OCI-LY3 (cell line): ENCODE measurements around the gene WARS2.

ENCODE experiments used
- H2AFZ ChIP-seq: fragments of 200-600, 300-600 bp; shearing (Covaris generic); 2 replicates; pipeline ENCODE4 v1.6.0; 2014; ENCODE audit warnings: antibody characterized with exemption, low read depth, low read length
- H3K27ac ChIP-seq: fragments of 200-600, 300-600 bp; sonication (generic); 2 replicates; pipeline ENCODE4 v1.5.1; 2014; ENCODE audit warnings: mild to moderate bottlenecking, low read length, moderate library complexity, mixed read lengths
- H3K27me3 ChIP-seq: fragments of 200-600, 300-600 bp; sonication (generic); 2 replicates; pipeline ENCODE4 v1.6.1; 2014; ENCODE audit warnings: low read depth, low read length, mixed read lengths
- H3K36me3 ChIP-seq: fragments of 200-600, 300-600 bp; sonication (generic); replicated peaks from 2 replicates; pipeline ENCODE3; 2014; ENCODE audit warnings: low read depth, low read length, mixed read lengths
- H3K4me1 ChIP-seq: fragments of 300-600, 200-600 bp; sonication (generic); 2 replicates; pipeline ENCODE4 v1.6.1; 2014; ENCODE audit warnings: low read length, mixed read lengths
- H3K4me2 ChIP-seq: fragments of 200-600, 300-600 bp; sonication (generic); 2 replicates; pipeline ENCODE4 v1.6.1; 2014; ENCODE audit warnings: low read length, mixed read lengths
- H3K4me3 ChIP-seq: fragments of 300-600, 200-600 bp; sonication (generic); 2 replicates; pipeline ENCODE4 v1.5.1; 2014; ENCODE audit warnings: antibody characterized with exemption, mild to moderate bottlenecking, low read length, moderate library complexity
- H3K79me2 ChIP-seq: fragments of 300-600, 200-600 bp; shearing (Covaris generic); 2 replicates; pipeline ENCODE4 v1.6.1; 2014; ENCODE audit warnings: mild to moderate bottlenecking, low read length, mixed read lengths
- H3K9ac ChIP-seq: fragments of 300-600, 200-600 bp; shearing (Covaris generic); 2 replicates; pipeline ENCODE4 v1.6.0; 2014; ENCODE audit warnings: mild to moderate bottlenecking, low read length, moderate library complexity
- H3K9me3 ChIP-seq: fragments of 200-600, 300-600 bp; shearing (Covaris generic); 2 replicates; pipeline ENCODE4 v1.6.1; 2014; ENCODE audit warnings: low read length, mixed read lengths; ENCODE audit not compliant: insufficient read depth
- H4K20me1 ChIP-seq: fragments of 200-600, 300-600 bp; sonication (generic); 2 replicates; pipeline ENCODE4 v1.6.1; 2016; ENCODE audit warnings: low read length, mixed read lengths; ENCODE audit not compliant: insufficient read depth
- EZH2phosphoT487 ChIP-seq: fragments of 200-600 bp; shearing (Covaris generic); IDR thresholded peaks from 2 replicates; pipeline ENCODE4 v1.6.1; 2018; ENCODE audit warnings: antibody characterized with exemption, mixed run types, low read depth
- TF ChIP-seq, protein P1 (sequence below): fragments of 200-600, 300-600 bp; sonication (generic); IDR thresholded peaks from 2 replicates; pipeline ENCODE4 v1.5.1; 2014; ENCODE audit warnings: antibody characterized with exemption, low read length, low read depth

WARS2 gene

DNA sequence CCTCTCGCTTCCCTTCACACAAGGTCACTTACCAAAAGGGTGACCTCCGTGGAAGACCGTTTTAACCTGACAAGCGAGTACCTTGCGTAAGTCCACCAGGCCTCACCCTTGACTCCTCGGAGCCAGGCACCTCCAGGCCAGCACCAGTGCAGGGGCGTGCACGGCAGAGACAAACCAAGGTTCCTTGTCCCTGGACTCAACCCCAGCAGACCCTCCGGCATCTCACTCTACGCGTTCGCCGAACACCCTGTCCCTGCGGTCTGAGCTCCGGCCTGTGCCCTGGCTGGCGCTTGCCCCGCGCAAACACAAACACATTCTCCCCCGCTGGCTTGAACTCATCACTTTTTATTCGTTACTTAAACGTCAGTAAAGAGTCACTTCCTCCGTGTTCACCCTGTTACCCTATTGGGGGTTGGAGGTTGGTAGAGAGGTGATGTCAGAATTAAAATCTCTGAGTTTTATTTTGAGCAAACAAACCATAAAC lies 156.9 kb downstream of the WARS2 start:
- H3K27me3 ChIP-seq, result no peaks in the 10 kb centered on the region
- no peaks in the 10 kb centered on the region for H4K20me1 ChIP-seq
- H3K4me2 ChIP-seq, result no peak overlapping the region
- H3K27ac ChIP-seq, result no peak overlapping the region
- no peaks in the 10 kb centered on the region for H3K4me1 ChIP-seq
- H3K79me2 ChIP-seq, result no peaks in the 10 kb centered on the region
- no peaks in the 10 kb centered on the region for H3K36me3 ChIP-seq
- H2AFZ ChIP-seq, result no peak overlapping the region
- TF ChIP-seq EZH2phosphoT487, result no peak
- TF ChIP-seq, protein P1, sequence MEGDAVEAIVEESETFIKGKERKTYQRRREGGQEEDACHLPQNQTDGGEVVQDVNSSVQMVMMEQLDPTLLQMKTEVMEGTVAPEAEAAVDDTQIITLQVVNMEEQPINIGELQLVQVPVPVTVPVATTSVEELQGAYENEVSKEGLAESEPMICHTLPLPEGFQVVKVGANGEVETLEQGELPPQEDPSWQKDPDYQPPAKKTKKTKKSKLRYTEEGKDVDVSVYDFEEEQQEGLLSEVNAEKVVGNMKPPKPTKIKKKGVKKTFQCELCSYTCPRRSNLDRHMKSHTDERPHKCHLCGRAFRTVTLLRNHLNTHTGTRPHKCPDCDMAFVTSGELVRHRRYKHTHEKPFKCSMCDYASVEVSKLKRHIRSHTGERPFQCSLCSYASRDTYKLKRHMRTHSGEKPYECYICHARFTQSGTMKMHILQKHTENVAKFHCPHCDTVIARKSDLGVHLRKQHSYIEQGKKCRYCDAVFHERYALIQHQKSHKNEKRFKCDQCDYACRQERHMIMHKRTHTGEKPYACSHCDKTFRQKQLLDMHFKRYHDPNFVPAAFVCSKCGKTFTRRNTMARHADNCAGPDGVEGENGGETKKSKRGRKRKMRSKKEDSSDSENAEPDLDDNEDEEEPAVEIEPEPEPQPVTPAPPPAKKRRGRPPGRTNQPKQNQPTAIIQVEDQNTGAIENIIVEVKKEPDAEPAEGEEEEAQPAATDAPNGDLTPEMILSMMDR, result no peak
- H3K9me3 ChIP-seq, result no peaks in the 10 kb centered on the region
- H3K4me3 ChIP-seq, result no peak overlapping the region
- no peak overlapping the region for H3K9ac ChIP-seq

DNA sequence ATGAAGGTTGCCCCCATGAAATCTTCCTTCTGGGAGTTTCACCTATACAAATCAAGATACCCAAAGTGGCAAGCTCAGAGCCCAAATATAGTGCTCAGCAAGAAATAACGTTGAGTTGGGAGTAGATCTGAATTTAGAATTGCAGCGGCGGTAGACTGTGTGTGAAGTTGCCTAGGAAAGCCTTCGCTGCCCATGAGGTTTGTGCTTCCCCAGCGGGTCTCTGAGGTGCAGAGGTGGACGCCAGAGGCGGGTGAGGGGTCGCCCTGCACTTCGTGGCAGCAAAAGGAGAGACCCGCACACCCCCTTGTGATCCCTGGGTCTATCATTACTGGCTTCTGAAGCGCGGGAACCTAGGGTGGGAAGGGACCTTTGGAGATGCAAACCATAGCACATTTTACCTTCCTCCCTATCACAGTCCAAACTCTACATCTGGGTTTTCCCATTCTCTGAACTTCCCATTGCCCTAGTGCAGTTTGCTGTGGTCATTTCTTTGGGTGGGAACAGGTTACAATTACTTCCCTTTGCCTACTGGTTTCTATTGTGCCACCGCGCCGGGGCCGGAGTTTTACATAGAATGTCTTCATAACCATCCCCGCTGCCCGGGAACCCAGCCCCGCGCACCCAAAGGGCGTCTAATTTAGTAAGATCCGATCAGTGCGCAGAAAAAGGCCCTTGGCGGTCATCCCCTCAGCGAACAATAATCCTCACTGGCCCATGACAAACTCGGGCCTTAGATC lies 157.5 kb downstream of the WARS2 start:
- Histone ChIP-seq H3K79me2 (no peaks in the 10 kb centered on the region), H3K27me3 (no peaks in the 10 kb centered on the region), H3K27ac (no peak overlapping the region), H3K9me3 (no peaks in the 10 kb centered on the region), H3K36me3 (no peaks in the 10 kb centered on the region), H2AFZ (no peak overlapping the region), H3K4me2 (no peak overlapping the region), H3K9ac (no peak overlapping the region), H3K4me3 (no peak overlapping the region), H4K20me1 (no peaks in the 10 kb centered on the region), H3K4me1 (no peaks in the 10 kb centered on the region)
- TF ChIP-seq, protein P1, result no peak

DNA sequence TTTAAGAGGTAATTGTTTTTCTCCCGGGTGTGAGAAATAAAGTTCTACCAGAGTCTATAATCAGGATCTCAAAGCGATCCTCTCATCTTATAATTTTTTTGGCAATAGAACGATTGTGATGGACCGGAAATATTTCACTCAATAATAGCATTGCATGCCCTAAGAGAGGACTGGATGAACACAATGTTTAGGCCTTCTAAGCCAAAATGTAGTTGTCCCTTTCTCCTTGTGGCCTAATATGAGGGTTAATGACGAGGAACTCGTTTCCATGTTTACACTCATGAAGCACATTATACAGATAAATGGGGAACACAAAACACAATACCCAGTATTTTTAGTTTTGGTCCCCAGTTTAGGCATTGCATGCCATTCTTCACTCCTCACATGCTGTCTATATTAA lies 158.2 kb downstream of the WARS2 start:
- H4K20me1 ChIP-seq, result no peaks in the 10 kb centered on the region
- no peak overlapping the region for H3K4me3 ChIP-seq
- no peak overlapping the region for H2AFZ ChIP-seq
- no peaks in the 10 kb centered on the region for H3K4me1 ChIP-seq
- H3K9ac ChIP-seq, result no peak overlapping the region
- H3K79me2 ChIP-seq, result no peaks in the 10 kb centered on the region
- no peaks in the 10 kb centered on the region for H3K36me3 ChIP-seq
- TF ChIP-seq, protein P1, result no peak
- no peaks in the 10 kb centered on the region for H3K9me3 ChIP-seq
- H3K27me3 ChIP-seq, result no peaks in the 10 kb centered on the region
- H3K4me2 ChIP-seq, result no peak overlapping the region
- no peak overlapping the region for H3K27ac ChIP-seq

DNA sequence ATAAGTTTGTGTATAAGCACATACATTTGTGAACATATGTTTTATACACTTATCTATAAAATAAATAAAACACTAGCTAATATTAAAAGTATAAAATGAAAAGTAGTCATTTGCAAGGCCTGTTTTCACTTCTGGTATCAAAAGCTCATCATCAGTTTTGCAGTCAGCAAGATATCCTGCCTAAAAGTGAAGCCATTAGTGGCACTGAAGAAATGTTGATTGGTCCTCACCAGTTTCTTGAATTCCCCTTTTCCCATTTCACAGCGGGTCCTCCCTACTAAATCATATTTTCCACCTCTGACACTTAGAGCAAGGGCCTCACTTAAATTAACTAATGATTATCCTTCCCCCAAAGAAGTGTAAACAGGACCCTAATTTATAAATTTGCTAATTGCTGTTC lies 159.0 kb downstream of the WARS2 start:
- Histone ChIP-seq H2AFZ (no peak overlapping the region), H3K4me3 (no peak overlapping the region), H3K27me3 (no peaks in the 10 kb centered on the region), H3K9ac (no peak overlapping the region), H3K27ac (no peak overlapping the region), H3K9me3 (no peaks in the 10 kb centered on the region), H3K36me3 (no peaks in the 10 kb centered on the region), H3K4me1 (no peaks in the 10 kb centered on the region), H4K20me1 (no peaks in the 10 kb centered on the region), H3K79me2 (no peaks in the 10 kb centered on the region), H3K4me2 (no peak overlapping the region)
- TF ChIP-seq EZH2phosphoT487, result no peak
- TF ChIP-seq, protein P1, result no peak
